ENCODE measurements around the gene GLP2R. TPM values are rescaled to one million over a fixed set of nuclear protein-coding genes. Genes with fewer than 3 reads are reported as not detected.

GLP2R gene
- total RNA-seq, 6 experiments from 2014 or later: not detected

GRCh38 chr17:9929871-9930270 lies 104.1 kb downstream of the GLP2R start:
- no peak overlapping the region for H3K27ac Mint-ChIP-seq
- H3K4me1 Mint-ChIP-seq (ENCODE audit: low read depth): peaks cover 8% of the 10 kb centered on the region; the same call in 1 of the 2 replicates
- no peak overlapping the region for H3K4me3 Mint-ChIP-seq
- H3K27me3 Mint-ChIP-seq (ENCODE audit: insufficient read depth): peaks cover 5% of the 10 kb centered on the region
- H3K9me3 Mint-ChIP-seq: no peaks in the 10 kb centered on the region
- no peak for TF ChIP-seq CTCF (IDR thresholded peaks at IDR 0.05)
- DNase-seq: no peak
- H3K36me3 Mint-ChIP-seq (ENCODE audit: low read depth): no peaks in the 10 kb centered on the region

- Mint-ChIP-seq H3K36me3 (ENCODE audit: low read depth) (no peaks in the 10 kb centered on the region), H3K27me3 (ENCODE audit: insufficient read depth) (peaks cover 5% of the 10 kb centered on the region), H3K27ac (no peak overlapping the region), H3K9me3 (no peaks in the 10 kb centered on the region), H3K4me1 (ENCODE audit: low read depth) (peaks cover 8% of the 10 kb centered on the region; the same call in 1 of the 2 replicates), H3K4me3 (no peak overlapping the region)
- DNase-seq: no peak
- no peak for TF ChIP-seq CTCF (IDR thresholded peaks at IDR 0.05)
Measured at GRCh38 chr17:9931144-9931741, 105.5 kb downstream of the GLP2R start.

- H3K4me3 Mint-ChIP-seq: no peak overlapping the region
- peaks cover 8% of the 10 kb centered on the region; the same call in 1 of the 2 replicates for H3K4me1 Mint-ChIP-seq (ENCODE audit: low read depth)
- H3K36me3 Mint-ChIP-seq (ENCODE audit: low read depth): no peaks in the 10 kb centered on the region
- H3K9me3 Mint-ChIP-seq: no peaks in the 10 kb centered on the region
- peaks cover 6% of the 10 kb centered on the region for H3K27me3 Mint-ChIP-seq (ENCODE audit: insufficient read depth)
- no peak for TF ChIP-seq CTCF (IDR thresholded peaks at IDR 0.05)
- H3K27ac Mint-ChIP-seq: no peak overlapping the region
- DNase-seq: peak; percentile 20
Measured at GRCh38 chr17:9932491-9932890, 106.8 kb downstream of the GLP2R start.

- Mint-ChIP-seq H3K4me1 (ENCODE audit: low read depth) (peaks cover 8% of the 10 kb centered on the region; the same call in 1 of the 2 replicates), H3K27ac (no peak overlapping the region), H3K9me3 (no peaks in the 10 kb centered on the region), H3K36me3 (ENCODE audit: low read depth) (no peaks in the 10 kb centered on the region), H3K27me3 (ENCODE audit: insufficient read depth) (peaks cover 7% of the 10 kb centered on the region), H3K4me3 (no peak overlapping the region)
- DNase-seq: no peak
- TF ChIP-seq CTCF (IDR thresholded peaks at IDR 0.05): no peak
Measured at GRCh38 chr17:9934331-9934730, 108.6 kb downstream of the GLP2R start.

- no peaks in the 10 kb centered on the region for H3K36me3 Mint-ChIP-seq (ENCODE audit: low read depth)
- H3K4me1 Mint-ChIP-seq (ENCODE audit: low read depth): peaks cover 8% of the 10 kb centered on the region; the same call in 1 of the 2 replicates
- no peak overlapping the region for H3K27ac Mint-ChIP-seq
- peaks cover 7% of the 10 kb centered on the region for H3K27me3 Mint-ChIP-seq (ENCODE audit: insufficient read depth)
- H3K9me3 Mint-ChIP-seq: no peaks in the 10 kb centered on the region
- H3K4me3 Mint-ChIP-seq: no peak overlapping the region
- TF ChIP-seq CTCF (IDR thresholded peaks at IDR 0.05): no peak
- DNase-seq: no peak
Measured at GRCh38 chr17:9935408-9935807, 109.7 kb downstream of the GLP2R start.
